OCI-LY1 (cell line): ENCODE results near the gene GIGYF2.
"Not testable (repeated sequence)": the region's sequence is repeated elsewhere in the genome, so short reads cannot be mapped to it uniquely, and the experiment has no call there.

Source experiments
- H2AFZ ChIP-seq: fragments of 200-600 bp; sonication (generic), shearing (Covaris generic); 2 replicates; pipeline ENCODE4 v1.6.0; 2014; ENCODE audit warnings: antibody characterized with exemption, mild to moderate bottlenecking, low read length
- H3F3A ChIP-seq: fragments of 200-600 bp; sonication (generic), shearing (Covaris generic); 2 replicates; pipeline ENCODE4 v1.6.0; 2014; ENCODE audit warnings: mild to moderate bottlenecking, antibody characterized with exemption, low read length, moderate library complexity; ENCODE audit not compliant: insufficient read depth
- H3K27ac ChIP-seq: fragments of 200-600 bp; sonication (generic); 2 replicates; pipeline ENCODE4 v1.5.1; 2014; ENCODE audit warnings: low read length, mixed run types, mild to moderate bottlenecking, low read depth; ENCODE audit not compliant: poor library complexity, severe bottlenecking
- H3K27me3 ChIP-seq: fragments of 200-600 bp; sonication (generic); 2 replicates; pipeline ENCODE4 v1.6.0; 2014; ENCODE audit warnings: antibody characterized with exemption, mild to moderate bottlenecking, low read length, moderate library complexity; ENCODE audit not compliant: insufficient read depth
- H3K36me3 ChIP-seq: fragments of 200-600 bp; sonication (generic); 2 replicates; pipeline ENCODE4 v1.6.1; 2014; ENCODE audit warnings: mild to moderate bottlenecking, antibody characterized with exemption, low read length, moderate library complexity, mixed read lengths; ENCODE audit not compliant: insufficient read depth
- H3K4me1 ChIP-seq: fragments of 200-600 bp; sonication (generic); 2 replicates; pipeline ENCODE4 v1.5.1; 2014; ENCODE audit warnings: mild to moderate bottlenecking, low read length, moderate library complexity; ENCODE audit not compliant: insufficient read depth, severe bottlenecking
- H3K4me2 ChIP-seq: fragments of 200-600 bp; sonication (generic), shearing (Covaris generic); 2 replicates; pipeline ENCODE4 v1.6.1; 2014; ENCODE audit warnings: low read length
- H3K4me3 ChIP-seq: fragments of 200-600 bp; sonication (generic); 2 replicates; pipeline ENCODE4 v1.5.1; 2014; ENCODE audit warnings: low read length, low read depth, mild to moderate bottlenecking, mixed read lengths; ENCODE audit not compliant: poor library complexity, severe bottlenecking
- H3K79me2 ChIP-seq: fragments of 200-600 bp; shearing (Covaris generic); 2 replicates; pipeline ENCODE4 v1.6.1; 2016; ENCODE audit warnings: mixed run types, low read length, mixed read lengths; ENCODE audit not compliant: insufficient read depth
- H3K9ac ChIP-seq: fragments of 200-600 bp; sonication (generic), shearing (Covaris generic); 2 replicates; pipeline ENCODE4 v1.6.1; 2014; ENCODE audit warnings: mild to moderate bottlenecking, low read length, mixed read lengths
- H3K9me2 ChIP-seq: fragments of 200-600 bp; sonication (generic), shearing (Covaris generic); 2 replicates; pipeline ENCODE4 v1.6.1; 2014; ENCODE audit warnings: low read depth, mild to moderate bottlenecking, low read length, mixed read lengths
- H3K9me3 ChIP-seq: fragments of 200-600 bp; shearing (Covaris generic); 2 replicates; pipeline ENCODE4 v1.6.1; 2014; ENCODE audit warnings: low read length, mixed read lengths
- H4K20me1 ChIP-seq: fragments of 200-600 bp; sonication (generic), shearing (Covaris generic); 2 replicates; pipeline ENCODE4 v1.6.0; 2016; ENCODE audit warnings: mild to moderate bottlenecking, low read length; ENCODE audit not compliant: insufficient read depth
- CTCF ChIP-seq: fragments of 200-600 bp; sonication (generic), shearing (Covaris generic); IDR thresholded peaks from 2 replicates; pipeline ENCODE4 v1.5.1; 2017; ENCODE audit warnings: mild to moderate bottlenecking, antibody characterized with exemption, low read length, moderate library complexity, mixed read lengths
- EZH2 ChIP-seq: fragments of 200-600 bp; sonication (generic), shearing (Covaris generic); IDR thresholded peaks from 2 replicates; pipeline ENCODE4 v1.8.0; 2017; ENCODE audit warnings: borderline replicate concordance, mixed run types, mild to moderate bottlenecking, antibody characterized with exemption, low read length, moderate library complexity, mixed read lengths

GIGYF2 gene

GRCh38 chr2:232843834-232844233, 146.7 kb downstream of the GIGYF2 start:
- Histone ChIP-seq H3K27me3 (no peaks in the 10 kb centered on the region), H3K4me2 (no peak overlapping the region), H3K4me3 (no peak overlapping the region), H3K9me3 (no peaks in the 10 kb centered on the region), H3K27ac (no peak overlapping the region), H3K4me1 (peaks cover 14% of the 10 kb centered on the region), H3K9ac (no peak overlapping the region), H3F3A (no peaks in the 10 kb centered on the region), H4K20me1 (no peaks in the 10 kb centered on the region), H3K9me2 (no peaks in the 10 kb centered on the region), H3K36me3 (peaks cover 71% of the 10 kb centered on the region), H2AFZ (no peak overlapping the region), H3K79me2 (no peaks in the 10 kb centered on the region)
- TF ChIP-seq EZH2 (no peak), CTCF (no peak)

GRCh38 chr2:232846055-232846454, 148.9 kb downstream of the GIGYF2 start:
- Histone ChIP-seq H3F3A (no peaks in the 10 kb centered on the region), H2AFZ (no peak overlapping the region), H3K9me2 (no peaks in the 10 kb centered on the region), H3K79me2 (no peaks in the 10 kb centered on the region), H3K36me3 (peaks cover 75% of the 10 kb centered on the region), H3K4me1 (no peaks in the 10 kb centered on the region), H3K4me2 (no peak overlapping the region), H3K9me3 (no peaks in the 10 kb centered on the region), H3K27ac (no peak overlapping the region), H4K20me1 (no peaks in the 10 kb centered on the region), H3K27me3 (no peaks in the 10 kb centered on the region), H3K4me3 (no peak overlapping the region), H3K9ac (no peak overlapping the region)
- no peak for TF ChIP-seq EZH2
- no peak for TF ChIP-seq CTCF

- H3K9me3 ChIP-seq: no peaks in the 10 kb centered on the region
- TF ChIP-seq CTCF: no peak
- no peak for TF ChIP-seq EZH2
- no peak overlapping the region for H3K4me2 ChIP-seq
- H4K20me1 ChIP-seq: no peaks in the 10 kb centered on the region
- H3K4me1 ChIP-seq: no peaks in the 10 kb centered on the region
- no peaks in the 10 kb centered on the region for H3K79me2 ChIP-seq
- no peak overlapping the region for H3K27ac ChIP-seq
- H3F3A ChIP-seq: no peaks in the 10 kb centered on the region
- H2AFZ ChIP-seq: no peak overlapping the region
- H3K9me2 ChIP-seq: no peaks in the 10 kb centered on the region
- peaks cover 81% of the 10 kb centered on the region for H3K36me3 ChIP-seq
- no peak overlapping the region for H3K4me3 ChIP-seq
- no peaks in the 10 kb centered on the region for H3K27me3 ChIP-seq
- no peak overlapping the region for H3K9ac ChIP-seq
Measured at GRCh38 chr2:232850039-232850438, 152.9 kb downstream of the GIGYF2 start.

GRCh38 chr2:232852081-232852480, 154.9 kb downstream of the GIGYF2 start:
- H3K27ac ChIP-seq, H4K20me1 ChIP-seq, H3K27me3 ChIP-seq, H2AFZ ChIP-seq, H3K4me2 ChIP-seq, H3K9ac ChIP-seq, H3K9me2 ChIP-seq, H3K79me2 ChIP-seq, H3K9me3 ChIP-seq, H3K4me1 ChIP-seq, H3K4me3 ChIP-seq, H3F3A ChIP-seq: not testable (repeated sequence)
- H3K36me3 ChIP-seq: peaks cover 79% of the 10 kb centered on the region
